HAP-1 (cell line): Measurements from ENCODE around the gene ADA.

Experiments used
- DNase-seq, 2 experiments: peaks; one replicate each; pipeline ENCODE4 v3.0.0-alpha.2; 2016 to 2020; ENCODE audit warnings: low spot score in 2 of 2
- H3K27me3 ChIP-seq: fragments of 250-450 bp; sonication (Bioruptor Pico); 2 replicates; pipeline ENCODE4 v1.5.1; 2020; ENCODE audit warnings: low read depth, mild to moderate bottlenecking, moderate library complexity
- H3K36me3 ChIP-seq: fragments of 250-450 bp; sonication (Bioruptor Pico); replicated peaks from 2 replicates; pipeline ENCODE4 v1.5.1; 2020; ENCODE audit warnings: mild to moderate bottlenecking
- H3K4me1 ChIP-seq: fragments of 250-450 bp; sonication (Bioruptor Pico); 2 replicates; pipeline ENCODE4 v1.5.1; 2020; ENCODE audit warnings: mild to moderate bottlenecking
- H3K4me3 ChIP-seq: fragments of 250-450 bp; sonication (Bioruptor Pico); 2 replicates; pipeline ENCODE4 v1.5.1; 2020; ENCODE audit warnings: mild to moderate bottlenecking, moderate library complexity
- H3K9me3 ChIP-seq: fragments of 250-450 bp; sonication (Bioruptor Pico); 2 replicates; pipeline ENCODE4 v1.5.1; 2020; ENCODE audit warnings: mild to moderate bottlenecking, moderate library complexity
- in situ Hi-C: fragments of 300-500 bp; cut with MboI; formaldehyde crosslinking; loops from 3 replicates; pipeline ENCODE4 v1.14.3; 2020; ENCODE audit warnings: low sequenced_read_pairs, inconsistent platforms, mixed read lengths

The ADA gene

DNA sequence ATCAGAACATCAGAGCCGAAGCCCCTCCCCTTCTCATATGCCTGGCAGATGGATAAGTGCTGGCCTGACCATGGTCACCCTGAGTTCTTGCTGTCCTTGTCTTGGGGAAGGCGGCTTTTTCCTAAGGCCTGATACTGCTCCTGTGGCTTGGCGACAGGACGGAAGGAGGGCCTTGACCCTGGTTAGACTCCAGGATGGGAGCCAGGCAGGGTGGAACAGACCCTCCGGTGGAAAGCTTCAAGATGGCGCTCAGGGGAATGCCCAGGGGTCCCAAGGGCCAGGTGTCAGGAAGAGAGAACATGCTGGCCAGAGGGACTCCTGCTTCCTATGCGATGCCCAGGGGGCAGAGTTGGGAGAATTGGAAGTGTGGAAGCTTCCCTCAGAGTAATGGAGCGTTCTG is 29.6 kb downstream of the ADA start:
- no peaks in the 10 kb centered on the region for H3K9me3 ChIP-seq
- peaks cover 22% of the 10 kb centered on the region for H3K36me3 ChIP-seq
- H3K4me3 ChIP-seq, result no peak overlapping the region
- no peak for DNase-seq
- no peaks in the 10 kb centered on the region for H3K27me3 ChIP-seq
- in situ Hi-C loops, result loop anchor here (25.0 kb wide), 1 partner anchor 510 kb away; no protein-coding TSS in a partner anchor
- no peaks in the 10 kb centered on the region for H3K4me1 ChIP-seq

- in situ Hi-C loops, result loop anchor here (25.0 kb wide), 1 partner anchor 509 kb away; no protein-coding TSS in a partner anchor
- Histone ChIP-seq H3K4me3 (no peak overlapping the region), H3K4me1 (no peaks in the 10 kb centered on the region), H3K9me3 (no peaks in the 10 kb centered on the region), H3K27me3 (no peaks in the 10 kb centered on the region), H3K36me3 (peaks cover 22% of the 10 kb centered on the region)
- no peak for DNase-seq
Measured at GRCh38 chr20:44621325-44621724, 30.2 kb downstream of the ADA start.

DNA sequence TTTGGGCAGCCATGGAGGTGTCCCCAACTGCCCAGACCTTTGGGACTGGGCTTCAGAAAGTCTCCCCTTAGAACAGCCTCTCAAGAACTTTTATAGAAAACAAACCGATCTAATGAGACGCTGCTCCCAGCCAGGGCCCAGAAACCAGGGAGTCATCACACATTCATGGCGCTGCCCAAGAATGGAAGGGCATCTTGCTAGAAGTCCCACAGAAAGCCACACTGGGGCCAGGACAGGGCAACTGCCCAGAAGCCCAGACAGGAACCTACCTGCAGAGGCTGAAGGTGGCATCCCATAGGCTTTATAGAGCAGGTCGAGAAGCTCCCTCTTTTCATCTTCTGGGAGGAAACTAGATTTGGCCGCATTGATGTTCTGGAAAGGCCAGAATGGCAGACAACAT is 31.5 kb downstream of the ADA start:
- peaks cover 22% of the 10 kb centered on the region for H3K36me3 ChIP-seq
- no peaks in the 10 kb centered on the region for H3K27me3 ChIP-seq
- H3K9me3 ChIP-seq, result no peaks in the 10 kb centered on the region
- in situ Hi-C loops, result loop anchor here (25.0 kb wide), 1 partner anchor 508 kb away; no protein-coding TSS in a partner anchor
- DNase-seq, result no peak
- no peak overlapping the region for H3K4me3 ChIP-seq
- H3K4me1 ChIP-seq, result no peaks in the 10 kb centered on the region

GRCh38 chr20:44619294-44619693 is 32.2 kb downstream of the ADA start:
- H3K4me1 ChIP-seq, result no peaks in the 10 kb centered on the region
- H3K27me3 ChIP-seq, result no peaks in the 10 kb centered on the region
- DNase-seq, result no peak
- H3K9me3 ChIP-seq, result no peaks in the 10 kb centered on the region
- H3K4me3 ChIP-seq, result no peak overlapping the region
- in situ Hi-C loops, result loop anchor here (25.0 kb wide), 1 partner anchor 507 kb away; no protein-coding TSS in a partner anchor
- H3K36me3 ChIP-seq, result peaks cover 19% of the 10 kb centered on the region

DNA sequence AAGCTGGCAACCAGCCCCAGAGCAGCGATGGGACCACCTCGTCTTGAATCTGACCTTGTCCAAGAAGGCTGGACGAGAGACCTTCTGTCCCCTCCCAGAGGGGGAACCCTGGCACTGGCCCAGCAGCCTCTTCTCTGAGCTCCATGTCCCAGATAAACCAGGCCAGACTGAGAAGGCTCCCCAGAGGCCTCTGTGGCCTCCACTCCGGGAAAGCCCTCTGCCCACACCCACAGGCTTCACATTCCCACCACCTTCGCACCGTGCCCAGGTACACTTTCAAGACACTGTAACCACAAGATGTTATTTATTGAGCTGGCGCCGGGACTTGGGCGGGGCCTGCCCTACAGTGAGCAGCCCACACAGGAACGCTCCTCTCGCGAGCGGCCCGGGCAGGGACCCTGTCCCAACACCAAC is 33.2 kb downstream of the ADA start:
- no peak for DNase-seq
- H3K4me1 ChIP-seq, result no peaks in the 10 kb centered on the region
- in situ Hi-C loops, result loop anchor here (25.0 kb wide), 1 partner anchor 506 kb away; no protein-coding TSS in a partner anchor
- no peak overlapping the region for H3K4me3 ChIP-seq
- no peaks in the 10 kb centered on the region for H3K9me3 ChIP-seq
- no peaks in the 10 kb centered on the region for H3K27me3 ChIP-seq
- peaks cover 19% of the 10 kb centered on the region for H3K36me3 ChIP-seq

DNA sequence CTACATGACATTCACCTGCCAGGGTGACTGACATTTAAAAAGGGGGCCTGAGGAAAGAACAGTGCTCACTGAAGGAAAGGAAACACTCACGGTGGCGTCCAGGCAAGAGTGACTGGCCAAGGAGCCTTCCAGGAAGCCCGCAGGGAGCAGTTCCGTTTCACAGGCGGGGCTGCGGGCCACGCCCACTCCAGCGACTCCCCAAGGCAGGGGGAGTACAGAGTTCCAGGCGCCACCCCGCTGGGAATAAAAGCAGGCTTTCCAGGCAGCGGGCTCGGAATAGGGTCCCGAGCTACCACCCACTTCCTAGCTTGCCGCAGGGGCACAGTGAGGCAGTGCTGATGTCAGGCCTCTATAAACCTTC is 34.9 kb downstream of the ADA start:
- peaks cover 14% of the 10 kb centered on the region for H3K36me3 ChIP-seq
- H3K9me3 ChIP-seq, result no peaks in the 10 kb centered on the region
- DNase-seq, result no peak
- no peaks in the 10 kb centered on the region for H3K4me1 ChIP-seq
- H3K4me3 ChIP-seq, result no peak overlapping the region
- in situ Hi-C loops, result loop anchor here (25.0 kb wide), 1 partner anchor 504 kb away; no protein-coding TSS in a partner anchor
- no peaks in the 10 kb centered on the region for H3K27me3 ChIP-seq

DNA sequence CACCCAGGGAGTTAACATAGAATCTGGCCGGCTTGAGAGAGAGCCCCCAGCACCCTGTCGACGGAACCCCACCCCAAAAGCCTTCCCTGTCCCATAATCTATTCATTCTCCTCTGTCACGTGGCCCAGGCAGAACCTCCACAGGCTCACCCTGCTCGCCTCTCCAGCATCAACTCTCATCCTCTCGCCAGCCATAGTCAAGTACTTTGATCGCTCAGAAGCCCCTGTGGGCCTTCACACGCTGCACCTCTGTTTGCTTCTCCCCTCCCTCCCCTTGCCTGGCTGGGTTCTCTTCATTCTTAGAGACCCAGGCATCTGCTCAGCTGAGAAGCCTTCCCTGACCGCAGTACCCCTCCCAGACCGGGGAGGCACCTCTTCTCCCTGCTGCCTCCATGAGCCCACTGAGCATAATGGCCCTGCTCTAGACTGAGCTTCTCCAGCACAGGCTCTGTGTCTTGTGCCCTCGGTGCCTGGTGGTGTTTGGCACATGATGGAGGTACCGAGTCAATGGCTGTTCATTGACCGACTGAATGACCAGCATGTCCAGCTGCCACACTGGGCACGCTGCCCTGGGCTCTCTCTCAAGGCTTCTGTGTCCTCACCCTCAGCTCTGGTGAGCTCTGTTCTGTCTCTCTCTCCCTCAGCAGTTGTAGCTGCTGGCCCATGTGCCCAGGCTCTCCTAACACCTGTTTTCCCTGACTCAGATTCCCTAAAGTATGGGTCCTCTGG is 35.5 kb downstream of the ADA start:
- H3K36me3 ChIP-seq, result peaks cover 14% of the 10 kb centered on the region
- no peaks in the 10 kb centered on the region for H3K4me1 ChIP-seq
- in situ Hi-C loops, result loop anchor here (25.0 kb wide), 1 partner anchor 504 kb away; no protein-coding TSS in a partner anchor
- DNase-seq, result no peak
- H3K4me3 ChIP-seq, result no peak overlapping the region
- H3K27me3 ChIP-seq, result no peaks in the 10 kb centered on the region
- no peaks in the 10 kb centered on the region for H3K9me3 ChIP-seq

GRCh38 chr20:44615169-44615791 is 36.2 kb downstream of the ADA start:
- Histone ChIP-seq H3K27me3 (no peaks in the 10 kb centered on the region), H3K4me3 (no peak overlapping the region), H3K9me3 (no peaks in the 10 kb centered on the region), H3K4me1 (no peaks in the 10 kb centered on the region), H3K36me3 (peaks cover 9% of the 10 kb centered on the region)
- no peak for DNase-seq
- in situ Hi-C loops, result loop anchor here (25.0 kb wide), 1 partner anchor 503 kb away; no protein-coding TSS in a partner anchor

DNA sequence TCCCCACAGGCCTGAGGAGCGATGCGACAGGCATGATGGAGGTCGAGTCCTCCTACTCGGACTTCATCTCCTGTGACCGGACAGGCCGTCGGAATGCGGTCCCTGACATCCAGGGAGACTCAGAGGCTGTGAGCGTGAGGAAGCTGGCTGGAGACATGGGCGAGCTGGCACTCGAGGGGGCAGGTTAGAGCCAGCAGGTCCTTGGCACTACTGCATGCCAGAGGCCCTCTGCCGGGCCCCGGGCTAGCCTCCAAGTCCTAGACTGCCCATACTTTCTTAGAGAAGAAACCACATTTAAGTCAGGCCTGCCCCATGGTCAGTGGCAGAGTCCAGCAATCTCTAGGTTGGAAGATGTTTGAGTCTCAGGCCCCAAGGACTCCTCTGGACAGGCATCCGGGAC is 37.0 kb downstream of the ADA start:
- H3K9me3 ChIP-seq, result no peaks in the 10 kb centered on the region
- H3K4me3 ChIP-seq, result no peak overlapping the region
- H3K36me3 ChIP-seq, result peaks cover 4% of the 10 kb centered on the region; the same call in 1 of the 2 replicates
- H3K4me1 ChIP-seq, result peaks cover 3% of the 10 kb centered on the region
- H3K27me3 ChIP-seq, result no peaks in the 10 kb centered on the region
- in situ Hi-C loops, result loop anchor here (25.0 kb wide), 1 partner anchor 502 kb away; no protein-coding TSS in a partner anchor
- no peak for DNase-seq

DNA sequence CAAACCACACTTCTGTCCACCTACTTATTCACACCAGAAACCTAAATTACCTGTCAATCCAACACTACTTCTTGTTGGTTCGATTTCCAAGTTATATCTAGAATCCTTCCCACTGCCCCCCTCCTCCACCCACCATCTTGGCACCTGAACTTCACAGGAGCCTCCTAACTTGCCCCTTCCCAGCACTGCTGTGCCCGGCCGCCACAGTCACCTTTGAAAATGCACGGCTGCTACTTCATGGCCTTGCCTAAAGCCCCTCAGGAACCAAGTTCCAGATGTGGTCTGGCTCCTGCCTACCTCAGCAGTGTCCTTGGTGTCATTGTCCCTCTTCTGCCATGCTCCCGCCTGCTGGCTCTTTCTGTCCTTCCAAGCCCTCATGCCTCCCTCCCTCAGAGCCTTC is 37.9 kb downstream of the ADA start:
- Histone ChIP-seq H3K4me3 (no peak overlapping the region), H3K4me1 (peaks cover 3% of the 10 kb centered on the region), H3K9me3 (no peaks in the 10 kb centered on the region), H3K27me3 (no peaks in the 10 kb centered on the region), H3K36me3 (no peaks in the 10 kb centered on the region)
- in situ Hi-C loops, result loop anchor here (25.0 kb wide), 1 partner anchor 501 kb away; no protein-coding TSS in a partner anchor
- DNase-seq, result no peak

GRCh38 chr20:44610313-44610962 is 41.1 kb downstream of the ADA start:
- peaks cover 3% of the 10 kb centered on the region for H3K4me1 ChIP-seq

GRCh38 chr20:44609516-44610312 is 41.8 kb downstream of the ADA start:
- Histone ChIP-seq H3K4me1 (peaks cover 3% of the 10 kb centered on the region), H3K36me3 (no peaks in the 10 kb centered on the region), H3K9me3 (no peaks in the 10 kb centered on the region), H3K27me3 (no peaks in the 10 kb centered on the region), H3K4me3 (no peak overlapping the region)
- in situ Hi-C loops, result loop anchor here (5.0 to 25.0 kb wide), 2 partner anchors 222 to 497 kb away; no protein-coding TSS in a partner anchor
- peak; percentile 93 to 95 for DNase-seq

More at GRCh38 chr20:44610313-44610962, 41.1 kb downstream of the ADA start:
- Histone ChIP-seq H3K9me3 (no peaks in the 10 kb centered on the region), H3K27me3 (no peaks in the 10 kb centered on the region), H3K4me3 (no peak overlapping the region), H3K36me3 (no peaks in the 10 kb centered on the region)
- in situ Hi-C loops, result loop anchor here (25.0 kb wide), 1 partner anchor 498 kb away; no protein-coding TSS in a partner anchor
- DNase-seq, result no peak

DNA sequence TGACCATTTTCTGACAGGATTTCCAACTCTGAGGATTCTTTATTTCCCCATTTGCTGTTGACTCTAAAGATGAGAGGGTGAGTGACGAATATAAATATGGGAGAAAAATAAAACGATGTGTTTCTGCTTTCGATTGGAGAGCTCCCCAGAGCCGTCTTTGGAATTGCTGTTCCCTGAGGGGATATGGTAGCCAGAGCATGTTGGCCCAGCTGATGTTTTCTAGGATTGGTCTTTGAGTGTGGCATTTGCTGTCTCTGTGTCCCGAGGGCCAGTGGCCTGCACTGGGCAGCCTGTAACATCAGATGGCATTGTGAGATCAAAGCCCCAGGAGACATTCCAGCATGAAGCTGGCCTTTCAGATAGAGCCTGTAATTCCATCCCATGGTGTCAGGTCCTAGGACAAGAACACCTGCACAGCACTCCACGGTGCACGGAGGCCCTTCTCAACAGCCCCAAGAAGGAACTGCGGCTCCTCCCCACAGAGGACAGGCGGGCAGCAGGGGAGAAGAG is 42.4 kb downstream of the ADA start:
- H3K4me3 ChIP-seq, result no peak overlapping the region
- H3K4me1 ChIP-seq, result peaks cover 3% of the 10 kb centered on the region
- H3K36me3 ChIP-seq, result no peaks in the 10 kb centered on the region
- H3K9me3 ChIP-seq, result no peaks in the 10 kb centered on the region
- in situ Hi-C loops, result loop anchor here (5.0 to 25.0 kb wide), 2 partner anchors 222 to 497 kb away; no protein-coding TSS in a partner anchor
- H3K27me3 ChIP-seq, result no peaks in the 10 kb centered on the region
- DNase-seq, result no peak
